Suprapubic skin (tissue), 4 donors: Measurements from ENCODE around the gene PRR23E. TPM values are rescaled to one million over a fixed set of nuclear protein-coding genes. Genes with fewer than 3 reads are reported as not detected.
A peak's percentile ranks its signal among the peaks of the same experiment; 100 is the strongest.

Experiments
- DNase-seq, 2 donors: peaks; one replicate each; pipeline ENCODE4 v3.0.0-alpha.2; 2019; ENCODE audit warnings: low spot score in 2 of 2
- H3K27ac ChIP-seq: fragments of 200-600 bp; sonication (generic); one replicate; pipeline ENCODE4 v1.5.1; 2019
- H3K27me3 ChIP-seq: fragments of 200-600 bp; sonication (generic); one replicate; pipeline ENCODE4 v1.5.1; 2019
- H3K36me3 ChIP-seq: fragments of 200-600 bp; sonication (generic); one replicate; pipeline ENCODE4 v1.5.1; 2019
- H3K4me1 ChIP-seq: fragments of 200-600 bp; sonication (generic); one replicate; pipeline ENCODE4 v1.5.1; 2019
- H3K4me3 ChIP-seq: fragments of 200-600 bp; sonication (generic); one replicate; pipeline ENCODE4 v1.5.1; 2019; ENCODE audit warnings: mild to moderate bottlenecking
- H3K9me3 ChIP-seq: fragments of 200-600 bp; sonication (generic); one replicate; pipeline ENCODE4 v1.5.1; 2019
- CTCF ChIP-seq, 2 donors: fragments of 200-600 bp in 1 of 2; fragments of 450-650 bp in 1 of 2; sonication (generic) in 1 of 2; IDR thresholded peaks; one replicate each; pipeline ENCODE4 v1.5.1; 2016 to 2019; ENCODE audit warnings: antibody characterized with exemption in 2 of 2, mild to moderate bottlenecking in 1 of 2, moderate library complexity in 1 of 2
- EP300 ChIP-seq: sonication (generic); formaldehyde crosslinking; IDR thresholded peaks from one replicate; pipeline ENCODE4 v1.6.1; 2017; ENCODE audit warnings: antibody characterized with exemption
- POLR2A ChIP-seq, 2 donors: fragments of 450-650 bp; IDR thresholded peaks; one replicate each; pipeline ENCODE4 v1.6.1; 2017; ENCODE audit warnings: antibody characterized with exemption in 2 of 2, mild to moderate bottlenecking in 2 of 2, moderate library complexity in 2 of 2
- POLR2AphosphoS5 ChIP-seq, 3 donors: sonication (generic); formaldehyde crosslinking; IDR thresholded peaks; one replicate each; pipeline ENCODE4 v1.6.1; 2017; ENCODE audit warnings: antibody characterized with exemption in 3 of 3
- WGBS: methylation state at CpG from one replicate; pipeline ENCODE4 v1.1.5; 2018; 5-methylcytosine and 5-hydroxymethylcytosine counted together
- total RNA-seq, 4 donors: library from RNA; depleted of rRNA; stranded (reverse); fragments of >200 nt; gene quantifications; one replicate each; pipeline ENCODE4 v1.1.0, GENCODE V29; 2016

PRR23E gene
- total RNA-seq, 4 donors from 2014 or later: not detected

DNA sequence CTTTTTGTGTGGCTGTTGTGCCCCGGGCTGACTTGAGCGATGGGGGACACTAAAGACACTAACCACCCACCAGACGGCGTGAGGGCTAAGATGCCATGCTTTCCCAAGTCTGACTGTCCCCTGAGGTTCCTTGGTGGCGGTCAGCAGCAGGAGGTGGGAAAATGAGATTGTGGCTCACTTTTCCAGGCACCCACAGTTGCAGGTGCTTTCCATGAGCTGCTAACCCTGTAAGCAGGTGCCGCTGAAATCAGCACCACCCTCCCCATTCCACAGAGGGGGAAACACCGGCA, 17.7 kb downstream of the PRR23E start:
- H3K4me1 ChIP-seq: no peaks in the 10 kb centered on the region
- whole genome bisulfite sequencing: 91% methylated on average over 6 of the region's 7 CpGs
- no peaks in the 10 kb centered on the region for H3K9me3 ChIP-seq
- no peak overlapping the region for H3K4me3 ChIP-seq
- no peak for DNase-seq
- TF ChIP-seq POLR2AphosphoS5 (IDR thresholded peaks at IDR 0.05): no peak
- TF ChIP-seq POLR2A (IDR thresholded peaks at IDR 0.05): no peak
- TF ChIP-seq CTCF (IDR thresholded peaks at IDR 0.05): no peak
- no peak for TF ChIP-seq EP300
- H3K27me3 ChIP-seq: peaks cover 33% of the 10 kb centered on the region
- H3K36me3 ChIP-seq: no peaks in the 10 kb centered on the region
- no peak overlapping the region for H3K27ac ChIP-seq

- no peak for TF ChIP-seq CTCF (IDR thresholded peaks at IDR 0.05)
- TF ChIP-seq POLR2AphosphoS5 (IDR thresholded peaks at IDR 0.05): no peak
- TF ChIP-seq EP300: no peak
- no peak for TF ChIP-seq POLR2A (IDR thresholded peaks at IDR 0.05)
- no peak overlapping the region for H3K4me3 ChIP-seq
- no peak overlapping the region for H3K27ac ChIP-seq
- DNase-seq: peak in 1 of 2 donors; percentile 15
- H3K36me3 ChIP-seq: no peaks in the 10 kb centered on the region
- H3K27me3 ChIP-seq: peaks cover 36% of the 10 kb centered on the region
- no peaks in the 10 kb centered on the region for H3K9me3 ChIP-seq
- no peaks in the 10 kb centered on the region for H3K4me1 ChIP-seq
- 90% methylated on average over 9 of the region's 14 CpGs for WGBS
Measured at GRCh38 chr3:127211118-127212060, 18.5 kb downstream of the PRR23E start.

- peak in 1 of 2 donors; percentile 41 for DNase-seq
- no peaks in the 10 kb centered on the region for H3K4me1 ChIP-seq
- no peaks in the 10 kb centered on the region for H3K9me3 ChIP-seq
- TF ChIP-seq EP300 (no peak), POLR2A (IDR thresholded peaks at IDR 0.05) (no peak), CTCF (IDR thresholded peaks at IDR 0.05) (no peak), POLR2AphosphoS5 (IDR thresholded peaks at IDR 0.05) (no peak)
- no peak overlapping the region for H3K27ac ChIP-seq
- no peak overlapping the region for H3K4me3 ChIP-seq
- 91% methylated on average over 3 of the region's 3 CpGs for WGBS
- no peaks in the 10 kb centered on the region for H3K36me3 ChIP-seq
- H3K27me3 ChIP-seq: peaks cover 40% of the 10 kb centered on the region
Measured at GRCh38 chr3:127212231-127212630, 19.3 kb downstream of the PRR23E start.

DNA sequence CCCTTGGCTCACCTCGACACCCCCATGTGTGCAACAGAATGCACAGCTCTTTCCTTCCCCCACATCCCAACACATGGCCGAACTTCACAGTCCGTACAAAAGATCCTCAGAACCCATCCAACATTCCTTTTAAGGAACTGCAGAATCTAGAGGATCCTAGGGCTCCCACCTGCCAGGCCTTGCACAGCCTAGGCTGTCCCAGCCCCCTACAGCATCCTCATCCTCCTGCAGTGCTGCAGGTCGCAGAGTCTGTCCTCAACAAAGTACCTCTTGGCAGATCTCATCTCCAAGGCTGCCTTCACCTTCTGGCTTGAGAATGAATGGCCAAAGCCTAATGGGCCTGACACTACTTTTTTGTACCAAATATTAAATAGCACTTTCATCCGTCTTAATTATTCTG, 19.8 kb downstream of the PRR23E start:
- Histone ChIP-seq H3K27me3 (peaks cover 43% of the 10 kb centered on the region), H3K4me3 (no peak overlapping the region), H3K27ac (no peak overlapping the region), H3K4me1 (no peaks in the 10 kb centered on the region), H3K9me3 (no peaks in the 10 kb centered on the region), H3K36me3 (no peaks in the 10 kb centered on the region)
- WGBS: 86% methylated on average over 5 of the region's 5 CpGs
- no peak for TF ChIP-seq POLR2A (IDR thresholded peaks at IDR 0.05)
- TF ChIP-seq CTCF (IDR thresholded peaks at IDR 0.05): no peak
- no peak for TF ChIP-seq POLR2AphosphoS5 (IDR thresholded peaks at IDR 0.05)
- no peak for TF ChIP-seq EP300
- DNase-seq: peak in 1 of 2 donors; percentile 32

DNA sequence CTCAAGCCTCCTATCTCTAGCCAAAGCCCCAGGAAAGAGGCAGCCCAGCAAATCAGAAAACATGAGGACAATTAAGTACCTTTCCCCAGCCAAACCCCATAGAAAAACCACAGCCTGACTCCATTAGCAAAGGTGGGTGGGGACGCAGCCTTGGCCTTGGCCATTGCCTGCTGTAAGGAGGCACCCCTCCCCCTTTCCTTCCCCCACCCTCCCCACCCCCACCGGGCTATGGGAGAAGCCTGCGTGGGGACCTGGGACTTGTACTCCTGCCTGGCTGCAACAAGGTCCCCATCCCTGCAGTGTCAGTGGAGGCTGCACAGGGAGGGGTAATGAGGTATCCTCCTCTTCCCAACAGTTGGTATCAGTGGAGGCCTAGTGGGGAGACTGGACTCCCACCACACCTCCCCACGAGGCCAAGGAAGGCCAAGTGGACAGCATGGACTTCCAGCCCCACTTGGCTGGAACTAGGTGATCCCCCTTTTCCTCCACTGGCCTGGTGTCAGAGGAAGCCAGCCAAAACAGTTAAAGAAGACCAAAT, 20.5 kb downstream of the PRR23E start:
- Histone ChIP-seq H3K36me3 (no peaks in the 10 kb centered on the region), H3K27me3 (peaks cover 50% of the 10 kb centered on the region), H3K9me3 (no peaks in the 10 kb centered on the region), H3K4me3 (no peak overlapping the region), H3K27ac (no peak overlapping the region), H3K4me1 (no peaks in the 10 kb centered on the region)
- no peak for TF ChIP-seq EP300
- no peak for TF ChIP-seq POLR2AphosphoS5 (IDR thresholded peaks at IDR 0.05)
- TF ChIP-seq POLR2A (IDR thresholded peaks at IDR 0.05): no peak
- TF ChIP-seq CTCF (IDR thresholded peaks at IDR 0.05): no peak
- peak in 1 of 2 donors; percentile 44 for DNase-seq
- WGBS: 88% methylated on average over 2 of the region's 4 CpGs
